Breast epithelium (tissue), 3 donors: ENCODE data around the gene ABHD16B.

Experiments used
- CTCF ChIP-seq, 3 donors: fragments of 450-650 bp; IDR thresholded peaks; one replicate each; pipeline ENCODE4 v1.5.1; 2016 to 2017; ENCODE audit warnings: antibody characterized with exemption in 3 of 3, mild to moderate bottlenecking in 3 of 3, moderate library complexity in 3 of 3
- POLR2A ChIP-seq: fragments of 450-650 bp; IDR thresholded peaks from one replicate; pipeline ENCODE4 v1.6.1; 2016; ENCODE audit warnings: antibody characterized with exemption, mild to moderate bottlenecking, moderate library complexity

- no peak for TF ChIP-seq CTCF (IDR thresholded peaks at IDR 0.05)
- TF ChIP-seq POLR2A: no peak
Measured at GRCh38 chr20:63814891-63815614, 46.2 kb upstream of the ABHD16B start.
